GM12892 (cell line): Measurements from ENCODE around the gene PALM2AKAP2.

Experiments
- POLR2A ChIP-seq: IDR thresholded peaks from 2 replicates; pipeline ENCODE4 v1.6.1; 2011; ENCODE audit warnings: low read depth, low read length, control low read depth
- TAF1 ChIP-seq: IDR thresholded peaks from 2 replicates; pipeline ENCODE4 v1.6.1; 2011; ENCODE audit warnings: low read depth, mild to moderate bottlenecking, control low read depth, low read length, borderline replicate concordance

- no peak for TF ChIP-seq POLR2A
- no peak for TF ChIP-seq TAF1
These were observed 31.9 kb downstream of the PALM2AKAP2 start for GRCh38 chr9:109811876-109812275.
